Keratinocyte (primary cell): Measurements from ENCODE around the gene TNFRSF4.

ENCODE experiments used
- EZH2 ChIP-seq: IDR thresholded peaks from one replicate; pipeline ENCODE4 v1.6.1; 2012; ENCODE audit warnings: inconsistent platforms, mild to moderate bottlenecking, low read length, moderate library complexity
- TF ChIP-seq, protein P1 (sequence below), 3 experiments: IDR thresholded peaks in 1 of 3; conservative IDR thresholded peaks in 1 of 3; optimal IDR thresholded peaks in 1 of 3; 2 replicates in 2 of 3; 3 replicates in 1 of 3; pipeline versions ENCODE3 to v1.5.1; 2011; ENCODE audit warnings: low read length in 3 of 3, mild to moderate bottlenecking in 3 of 3, moderate library complexity in 2 of 3, control low read depth in 1 of 3, inconsistent platforms in 1 of 3; ENCODE audit not compliant: insufficient read depth in 2 of 3; ENCODE audit errors: extremely low read depth in 1 of 3

GRCh38 chr1:1229770-1230169 is 15.8 kb upstream of the TNFRSF4 start:
- TF ChIP-seq, protein P1, sequence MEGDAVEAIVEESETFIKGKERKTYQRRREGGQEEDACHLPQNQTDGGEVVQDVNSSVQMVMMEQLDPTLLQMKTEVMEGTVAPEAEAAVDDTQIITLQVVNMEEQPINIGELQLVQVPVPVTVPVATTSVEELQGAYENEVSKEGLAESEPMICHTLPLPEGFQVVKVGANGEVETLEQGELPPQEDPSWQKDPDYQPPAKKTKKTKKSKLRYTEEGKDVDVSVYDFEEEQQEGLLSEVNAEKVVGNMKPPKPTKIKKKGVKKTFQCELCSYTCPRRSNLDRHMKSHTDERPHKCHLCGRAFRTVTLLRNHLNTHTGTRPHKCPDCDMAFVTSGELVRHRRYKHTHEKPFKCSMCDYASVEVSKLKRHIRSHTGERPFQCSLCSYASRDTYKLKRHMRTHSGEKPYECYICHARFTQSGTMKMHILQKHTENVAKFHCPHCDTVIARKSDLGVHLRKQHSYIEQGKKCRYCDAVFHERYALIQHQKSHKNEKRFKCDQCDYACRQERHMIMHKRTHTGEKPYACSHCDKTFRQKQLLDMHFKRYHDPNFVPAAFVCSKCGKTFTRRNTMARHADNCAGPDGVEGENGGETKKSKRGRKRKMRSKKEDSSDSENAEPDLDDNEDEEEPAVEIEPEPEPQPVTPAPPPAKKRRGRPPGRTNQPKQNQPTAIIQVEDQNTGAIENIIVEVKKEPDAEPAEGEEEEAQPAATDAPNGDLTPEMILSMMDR (optimal IDR thresholded peaks at IDR 0.05 in 1 of 3, IDR thresholded peaks at IDR 0.05 in 1 of 3, conservative IDR thresholded peaks at IDR 0.05 in 1 of 3; ENCODE audit: extremely low read depth in 1 of 3, insufficient read depth in 2 of 3, low read length in 3 of 3): no peak
- no peak for TF ChIP-seq EZH2
